ENCODE results near the gene PTCD2.

Gene PTCD2

GRCh38 chr5:72369711-72370110, 49.5 kb downstream of the PTCD2 start:
- no peak overlapping the region for H3K4me3 ChIP-seq (ENCODE audit: low read depth, low read length)
- no peak for TF ChIP-seq CTCF (IDR thresholded peaks at IDR 0.05; ENCODE audit: borderline replicate concordance, insufficient read depth, low read depth, low read length)

- no peak for TF ChIP-seq CTCF (IDR thresholded peaks at IDR 0.05; ENCODE audit: borderline replicate concordance, insufficient read depth, low read depth, low read length)
- H3K4me3 ChIP-seq (ENCODE audit: low read depth, low read length) = no peak overlapping the region
Observed at GRCh38 chr5:72372331-72372730, 52.2 kb downstream of the PTCD2 start.

- TF ChIP-seq CTCF (IDR thresholded peaks at IDR 0.05; ENCODE audit: borderline replicate concordance, insufficient read depth, low read depth, low read length) = no peak
- no peak overlapping the region for H3K4me3 ChIP-seq (ENCODE audit: low read depth, low read length)
Observed at GRCh38 chr5:72372923-72373322, 52.8 kb downstream of the PTCD2 start.

GRCh38 chr5:72374844-72375243, 54.7 kb downstream of the PTCD2 start:
- no peak for TF ChIP-seq CTCF (IDR thresholded peaks at IDR 0.05; ENCODE audit: borderline replicate concordance, insufficient read depth, low read depth, low read length)

GRCh38 chr5:72376381-72376780, 56.2 kb downstream of the PTCD2 start:
- no peak for TF ChIP-seq CTCF (IDR thresholded peaks at IDR 0.05; ENCODE audit: borderline replicate concordance, insufficient read depth, low read depth, low read length)
- no peak overlapping the region for H3K4me3 ChIP-seq (ENCODE audit: low read depth, low read length)

More at GRCh38 chr5:72374844-72375243, 54.7 kb downstream of the PTCD2 start:
- no peak overlapping the region for H3K4me3 ChIP-seq (ENCODE audit: low read depth, low read length)

GRCh38 chr5:72377910-72378638, 57.9 kb downstream of the PTCD2 start:
- TF ChIP-seq CTCF (IDR thresholded peaks at IDR 0.05; ENCODE audit: borderline replicate concordance, insufficient read depth, low read depth, low read length) = no peak
- H3K4me3 ChIP-seq (ENCODE audit: low read depth, low read length) = no peak overlapping the region

GRCh38 chr5:72378639-72379289, 58.6 kb downstream of the PTCD2 start:
- no peak for TF ChIP-seq CTCF (IDR thresholded peaks at IDR 0.05; ENCODE audit: borderline replicate concordance, insufficient read depth, low read depth, low read length)
- no peak overlapping the region for H3K4me3 ChIP-seq (ENCODE audit: low read depth, low read length)

All from GM12875 (cell line).